Stomach (tissue), 9 donors: ENCODE results near the gene RFX3. TPM values are rescaled to one million over a fixed set of nuclear protein-coding genes. Genes with fewer than 3 reads are reported as not detected.
A peak's percentile ranks its signal among the peaks of the same experiment; 100 is the strongest.

Source experiments
- DNase-seq, 2 donors: peaks; one replicate each; pipeline versions ENCODE4 v3.0.0 to v3.0.0-alpha.2; 2013 to 2019
- H3K27ac ChIP-seq, 5 donors: fragments of 200-600 bp in 4 of 5; sonication (generic) in 4 of 5; one replicate each; pipeline ENCODE4 v1.5.1; 2013 to 2019; ENCODE audit warnings: mild to moderate bottlenecking in 1 of 5, moderate library complexity in 1 of 5
- H3K27me3 ChIP-seq, 3 donors: fragments of 200-600 bp; sonication (generic); one replicate each; pipeline ENCODE4 v1.5.1; 2017 to 2019; ENCODE audit warnings: mixed run types in 1 of 3
- H3K36me3 ChIP-seq, 4 donors: fragments of 200-600 bp; sonication (generic); 1 replicate in 3 of 4; 2 replicates in 1 of 4; pipeline ENCODE4 v1.5.1; 2016 to 2019
- H3K4me1 ChIP-seq, 4 donors: fragments of 200-600 bp; sonication (generic); one replicate each; pipeline ENCODE4 v1.5.1; 2016 to 2019
- H3K4me3 ChIP-seq, 4 donors: fragments of 200-600 bp; sonication (generic) in 3 of 4; one replicate each; pipeline ENCODE4 v1.5.1; 2016 to 2019; ENCODE audit warnings: mild to moderate bottlenecking in 1 of 4
- H3K9me3 ChIP-seq, 4 donors: fragments of 200-600 bp; sonication (generic); one replicate each; pipeline ENCODE4 v1.5.1; 2016 to 2019
- CTCF ChIP-seq, 7 experiments: fragments of 450-650 bp in 4 of 7; fragments of 200-600 bp in 3 of 7; sonication (generic) in 3 of 7; IDR thresholded peaks; one replicate each; pipeline ENCODE4 v1.5.1; 2016 to 2019; ENCODE audit warnings: antibody characterized with exemption in 7 of 7, control low read depth in 2 of 7, mild to moderate bottlenecking in 1 of 7
- EP300 ChIP-seq: sonication (generic); formaldehyde crosslinking; IDR thresholded peaks from one replicate; pipeline ENCODE4 v1.6.1; 2017; ENCODE audit warnings: antibody characterized with exemption
- POLR2A ChIP-seq, 4 donors: fragments of 450-650 bp; IDR thresholded peaks; one replicate each; pipeline ENCODE4 v1.6.1; 2016; ENCODE audit warnings: antibody characterized with exemption in 4 of 4, control low read depth in 2 of 4, mild to moderate bottlenecking in 1 of 4, moderate library complexity in 1 of 4
- POLR2AphosphoS5 ChIP-seq, 3 donors: sonication (generic); formaldehyde crosslinking; IDR thresholded peaks; one replicate each; pipeline ENCODE4 v1.6.1; 2016; ENCODE audit warnings: antibody characterized with exemption in 3 of 3
- WGBS, 5 donors: extraction: QIAGEN DNeasy Blood & Tissue Kit in 3 of 5; methylation state at CpG; one replicate each; pipeline versions ENCODE4 v1.1.5 to v1.1.7; 2013 to 2018; 5-methylcytosine and 5-hydroxymethylcytosine counted together
- intact Hi-C: fragments of 100-400 bp; cut with DNase I; formaldehyde crosslinking; loops from one replicate; pipeline ENCODE4 v1.15.1; 2023; ENCODE audit warnings: low total_unique reads
- polyA plus RNA-seq, 3 donors: library from polyadenylated mRNA; stranded (reverse); fragments of 200-250 nt; gene quantifications; one replicate each; pipeline ENCODE4 v1.2.3, GENCODE V29; 2013
- total RNA-seq, 5 donors: library from RNA; depleted of rRNA; stranded (reverse); fragments of >200 nt; gene quantifications; one replicate each; pipeline versions ENCODE4 v1.1.0 to v1.2.3, GENCODE V29; 2014 to 2016
- donor health status: healthy with polysubstance abuse.
- donor health status: Bipolar disorder and iron deficiency.
- donor health status: healthy.

RFX3 gene
- total and polyA plus RNA-seq, 8 donors = 0.76 to 22.8 (median 6.1) TPM

GRCh38 chr9:3451956-3452355 is 73.8 kb downstream of the RFX3 start:
- H3K4me3 ChIP-seq = no peak overlapping the region
- intact Hi-C loops = no loop called here
- 92 to 100% (median 95%) methylated on average over 1 of the region's 1 CpG for WGBS, 5 donors

DNA sequence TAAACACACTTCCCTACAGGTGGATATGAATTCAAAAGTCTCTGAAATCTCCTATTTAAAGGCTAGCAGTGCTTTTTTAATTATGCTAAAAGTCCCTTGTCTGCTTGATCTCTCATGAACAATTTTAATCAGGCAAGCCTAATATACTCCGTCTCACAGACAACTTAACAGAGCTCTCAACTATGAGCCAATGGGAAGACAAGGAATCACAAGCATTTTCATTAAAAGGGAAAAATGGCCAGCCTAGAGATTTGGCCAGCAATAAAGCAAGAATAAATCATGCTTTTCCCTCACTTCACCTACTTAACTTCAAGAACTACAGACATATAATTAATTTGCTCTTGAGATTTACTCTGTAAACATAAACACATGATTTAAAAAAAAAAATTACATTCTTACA is 78.0 kb downstream of the RFX3 start:
- TF ChIP-seq CTCF (IDR thresholded peaks at IDR 0.05) = no peak
- TF ChIP-seq POLR2AphosphoS5 (IDR thresholded peaks at IDR 0.05) = no peak
- H3K4me3 ChIP-seq = no peak overlapping the region
- peak in 1 of 2 donors; percentile 4 for DNase-seq
- intact Hi-C loops = no loop called here
- H3K27ac ChIP-seq = no peak overlapping the region
- H3K9me3 ChIP-seq = no peaks in the 10 kb centered on the region
- H3K27me3 ChIP-seq = no peaks in the 10 kb centered on the region
- H3K4me1 ChIP-seq = peaks cover 0 to 7% (median 3%) of the 10 kb centered on the region in 4 donors
- 42 to 70% (median 62%) methylated on average over 1 of the region's 1 CpG for WGBS, 5 donors
- H3K36me3 ChIP-seq = peaks cover 0 to 7% (median 0%) of the 10 kb centered on the region in 4 donors

More at GRCh38 chr9:3451956-3452355, 73.8 kb downstream of the RFX3 start:
- no peak for DNase-seq
- Histone ChIP-seq H3K27me3 (no peaks in the 10 kb centered on the region), H3K36me3 (peaks cover 0 to 7% (median 0%) of the 10 kb centered on the region in 4 donors), H3K27ac (no peak overlapping the region), H3K4me1 (peaks cover 0 to 7% (median 3%) of the 10 kb centered on the region in 4 donors), H3K9me3 (no peaks in the 10 kb centered on the region)
- TF ChIP-seq POLR2AphosphoS5 (IDR thresholded peaks at IDR 0.05) (no peak), CTCF (IDR thresholded peaks at IDR 0.05) (no peak), EP300 (no peak), POLR2A (IDR thresholded peaks at IDR 0.05) (no peak)

- Histone ChIP-seq H3K9me3 (no peaks in the 10 kb centered on the region), H3K4me3 (no peak overlapping the region), H3K36me3 (peaks cover 0 to 5% (median 0%) of the 10 kb centered on the region in 4 donors), H3K4me1 (peaks cover 0 to 7% (median 3%) of the 10 kb centered on the region in 4 donors), H3K27me3 (no peaks in the 10 kb centered on the region), H3K27ac (no peak overlapping the region)
- intact Hi-C loops = no loop called here
- no peak for TF ChIP-seq EP300
- TF ChIP-seq CTCF (IDR thresholded peaks at IDR 0.05) = no peak
- no peak for TF ChIP-seq POLR2A (IDR thresholded peaks at IDR 0.05)
- TF ChIP-seq POLR2AphosphoS5 (IDR thresholded peaks at IDR 0.05) = no peak
- DNase-seq = no peak
- WGBS, 5 donors = 43 to 60% (median 57%) methylated on average over 1 of the region's 1 CpG
Measured at GRCh38 chr9:3447143-3447542, 78.7 kb downstream of the RFX3 start.

- DNase-seq = no peak
- no peak overlapping the region for H3K27ac ChIP-seq
- H3K4me1 ChIP-seq = peaks cover 0 to 7% (median 3%) of the 10 kb centered on the region in 4 donors
- no peak for TF ChIP-seq EP300
- TF ChIP-seq POLR2AphosphoS5 (IDR thresholded peaks at IDR 0.05) = no peak
- no peak for TF ChIP-seq CTCF (IDR thresholded peaks at IDR 0.05)
- no peak for TF ChIP-seq POLR2A (IDR thresholded peaks at IDR 0.05)
- H3K27me3 ChIP-seq = no peaks in the 10 kb centered on the region
- no peaks in the 10 kb centered on the region for H3K36me3 ChIP-seq
- H3K4me3 ChIP-seq = no peak overlapping the region
- no peaks in the 10 kb centered on the region for H3K9me3 ChIP-seq
- intact Hi-C loops = no loop called here
Measured at GRCh38 chr9:3446313-3446712, 79.5 kb downstream of the RFX3 start.
